HG03175 (cell line): Measurements from ENCODE around the gene TRAF3.
"Not testable (repeated sequence)": the region's sequence is repeated elsewhere in the genome, so short reads cannot be mapped to it uniquely, and the experiment has no call there.

Source experiments
- ATAC-seq: cut with Tn5 transposase; IDR thresholded peaks from one replicate; pipeline ENCODE4 v1.9.1; 2021; ENCODE audit warnings: mild to moderate bottlenecking, moderate library complexity; ENCODE audit not compliant: unreplicated experiment

The TRAF3 gene

DNA sequence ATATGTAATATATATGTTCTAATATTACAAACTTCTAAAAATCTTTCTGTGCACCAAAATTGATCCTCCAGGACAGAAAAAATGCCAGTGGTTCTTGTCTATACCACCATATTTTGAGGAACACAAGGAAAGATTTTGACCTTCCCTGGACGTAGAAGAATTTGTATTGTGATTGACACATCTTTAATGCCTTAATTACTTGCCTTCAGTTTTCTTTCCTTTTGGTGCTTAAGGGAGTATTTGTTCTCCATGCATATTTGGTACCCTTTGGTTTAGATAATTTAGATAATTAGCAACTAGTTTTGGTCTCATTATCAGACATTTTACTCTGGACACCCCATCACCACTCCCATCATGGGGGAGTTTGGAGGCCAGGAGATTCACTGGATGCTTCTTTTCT, 27.6 kb downstream of the TRAF3 start:
- ATAC-seq: no peak

GRCh38 chr14:102805371-102805891, 28.2 kb downstream of the TRAF3 start:
- ATAC-seq: peak; percentile 52

DNA sequence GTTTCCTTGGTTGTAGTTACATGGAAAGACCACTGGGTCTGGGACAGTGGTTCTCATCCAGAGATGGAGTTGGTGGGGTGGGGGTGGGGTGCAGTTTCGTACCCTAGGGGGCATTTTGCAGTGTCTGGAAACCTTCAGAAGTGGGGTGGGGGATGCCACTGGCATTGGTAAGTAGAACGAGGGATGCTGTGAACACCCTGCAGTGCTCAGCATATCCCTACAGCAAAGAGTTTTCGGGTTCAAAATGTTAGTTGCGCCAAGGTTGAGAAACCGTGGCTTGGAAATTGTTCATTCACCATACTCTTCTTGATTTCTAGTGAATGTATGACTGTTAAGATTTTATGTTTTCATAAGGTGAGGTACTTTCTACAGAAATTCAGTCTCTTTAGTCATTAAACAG, 28.7 kb downstream of the TRAF3 start:
- ATAC-seq: no peak

DNA sequence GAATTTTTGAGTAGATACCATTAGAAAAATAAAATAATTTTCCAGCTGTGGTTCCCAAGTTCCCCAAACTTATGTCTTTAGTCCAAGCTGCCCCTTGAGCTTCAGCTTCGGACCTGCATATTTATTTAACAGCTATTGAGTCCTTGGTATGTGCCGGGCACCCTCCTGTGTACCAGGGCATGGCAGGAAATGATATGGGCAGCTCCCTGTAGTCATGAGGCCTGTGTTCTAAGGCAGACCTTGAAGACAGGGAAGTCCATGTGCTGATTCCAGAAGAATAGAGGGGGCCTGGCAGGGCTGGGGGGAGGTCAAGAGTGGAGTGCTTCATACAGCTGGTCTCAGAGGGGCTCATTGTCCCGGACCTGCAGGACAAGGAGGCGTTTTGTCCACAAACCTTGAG, 29.2 kb downstream of the TRAF3 start:
- ATAC-seq: no peak

DNA sequence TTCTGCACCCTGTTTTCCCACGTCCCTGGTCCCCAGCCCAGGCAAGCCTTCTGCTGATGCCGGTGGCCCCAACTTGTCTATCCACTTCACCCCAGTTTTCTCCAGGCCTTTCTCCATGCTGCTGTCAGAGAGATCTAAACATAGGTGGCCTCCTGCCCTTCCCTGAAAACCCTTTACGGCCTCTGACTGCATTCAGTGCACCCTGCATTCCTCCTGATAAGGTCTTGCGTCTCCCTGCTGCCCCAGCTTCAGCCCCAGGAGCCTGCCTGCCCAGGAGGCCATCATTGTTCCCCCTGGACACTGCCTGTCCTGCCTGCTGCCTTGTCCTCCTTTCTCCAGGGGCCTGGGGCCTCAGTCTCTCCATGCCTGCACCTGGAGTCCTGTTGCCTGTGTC, 29.8 kb downstream of the TRAF3 start:
- no peak for ATAC-seq

GRCh38 chr14:102809870-102810269, 32.6 kb downstream of the TRAF3 start:
- no peak for ATAC-seq

- no peak for ATAC-seq
These were observed 33.3 kb downstream of the TRAF3 start for GRCh38 chr14:102810523-102810922.

DNA sequence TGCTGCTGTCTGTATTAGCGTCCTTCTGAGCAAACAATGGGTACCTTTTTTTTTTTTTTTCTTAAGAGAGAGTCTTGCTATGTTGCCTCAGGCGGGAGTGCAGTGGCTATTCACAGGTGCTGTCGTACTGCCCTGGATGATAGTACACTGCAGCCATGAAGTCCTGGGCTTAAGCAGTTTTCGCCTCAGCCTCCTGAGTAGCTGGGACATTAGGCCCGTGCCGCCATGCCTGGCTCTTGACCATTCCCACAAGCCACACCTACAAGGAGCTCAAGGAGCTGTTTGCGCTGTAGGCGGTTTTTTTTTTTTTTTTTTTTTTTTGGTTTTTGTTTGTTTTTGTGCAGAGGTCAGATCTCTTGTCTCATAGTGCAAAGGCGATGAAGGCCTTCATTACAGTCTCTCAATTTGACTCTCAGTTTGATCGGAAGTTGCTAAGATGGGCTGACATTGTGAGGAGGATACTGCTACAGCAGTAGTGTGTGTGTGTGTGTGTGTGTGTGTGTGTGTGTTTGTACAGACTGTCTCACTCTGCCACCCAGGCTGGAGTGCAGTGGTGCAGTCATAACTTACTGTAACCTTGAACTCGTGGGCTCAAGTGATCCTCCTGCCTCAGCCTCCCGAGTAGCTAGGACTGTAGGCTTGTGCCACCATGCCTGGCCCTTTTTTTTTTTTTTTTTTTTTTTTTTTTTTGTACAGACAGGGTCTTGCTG, 34.2 kb downstream of the TRAF3 start:
- ATAC-seq: no peak

GRCh38 chr14:102811971-102812370, 34.7 kb downstream of the TRAF3 start:
- no peak for ATAC-seq

- ATAC-seq: no peak
These were observed 36.4 kb downstream of the TRAF3 start for GRCh38 chr14:102813691-102814090.

GRCh38 chr14:102817318-102817717, 40.1 kb downstream of the TRAF3 start:
- ATAC-seq: no peak

- ATAC-seq: no peak
These were observed 41.0 kb downstream of the TRAF3 start for GRCh38 chr14:102817942-102818940.

DNA sequence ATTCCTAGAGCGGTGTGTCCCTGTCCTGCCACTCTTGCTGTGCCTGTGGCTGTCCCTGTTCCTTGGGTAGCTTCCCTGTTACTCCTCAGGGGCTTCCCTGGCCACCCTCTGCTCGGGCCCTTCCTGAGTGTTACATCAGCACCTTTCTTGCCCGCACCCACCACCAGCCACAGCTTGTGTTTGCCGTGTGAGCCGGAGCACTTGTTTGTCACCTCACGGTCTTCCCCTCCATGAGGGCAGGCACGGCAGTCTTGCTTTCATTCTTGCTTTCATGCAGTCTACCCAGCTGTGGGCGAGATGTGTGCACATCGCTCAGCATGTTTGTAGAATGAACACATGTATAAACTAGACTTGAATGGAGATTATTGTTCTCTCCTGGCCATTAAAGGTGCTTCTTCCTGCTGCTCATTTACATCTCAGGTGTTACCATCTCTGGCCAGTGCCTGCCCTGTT, 42.0 kb downstream of the TRAF3 start:
- ATAC-seq: peak; percentile 81

GRCh38 chr14:102819747-102820330, 42.6 kb downstream of the TRAF3 start:
- ATAC-seq: peak; percentile 10

DNA sequence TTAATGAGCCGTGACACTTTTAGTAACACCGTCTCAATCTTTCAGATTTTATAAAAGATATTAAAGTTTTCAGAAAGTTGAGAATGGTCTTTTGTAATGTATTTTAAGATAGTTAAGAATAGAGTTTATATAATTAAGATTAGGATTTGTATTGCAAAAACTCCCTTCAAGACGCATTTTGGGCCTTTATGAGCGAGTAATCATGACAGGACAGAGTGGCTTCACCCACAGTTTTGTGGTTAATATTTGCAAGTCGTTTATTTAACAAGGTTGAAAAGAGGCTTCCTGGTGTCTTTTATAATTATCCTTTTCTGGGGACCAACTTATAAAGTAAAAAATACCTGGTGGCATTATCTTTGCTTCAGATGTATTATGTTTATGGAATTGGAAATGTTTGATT, 44.0 kb downstream of the TRAF3 start:
- no peak for ATAC-seq

DNA sequence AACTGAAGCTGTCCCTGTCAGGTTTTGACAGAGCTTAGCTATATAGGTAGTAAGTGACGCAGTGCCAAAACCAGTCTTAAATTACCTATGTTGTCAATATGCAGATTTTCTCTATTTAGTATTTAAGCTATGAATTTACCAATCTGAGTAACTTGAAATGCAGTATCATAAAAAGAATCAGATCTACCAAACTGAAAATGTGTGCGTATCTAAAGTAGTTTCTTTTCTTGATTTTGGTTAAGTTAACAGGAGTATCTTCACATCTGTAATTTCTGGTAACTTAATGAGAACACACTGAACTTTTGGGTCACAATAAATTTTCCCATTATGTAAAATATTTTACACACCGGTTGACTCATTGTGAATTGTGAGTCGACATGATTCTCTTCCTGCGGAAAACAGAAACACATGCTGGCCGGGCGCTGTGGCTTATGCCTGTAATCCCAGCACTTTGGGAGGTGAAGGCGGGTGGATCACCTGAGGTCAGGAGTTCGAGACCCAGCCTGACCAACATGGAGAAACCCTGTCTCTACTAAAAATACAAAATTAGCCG, 45.1 kb downstream of the TRAF3 start:
- no peak for ATAC-seq

- not testable (repeated sequence) for ATAC-seq
These were observed 45.6 kb downstream of the TRAF3 start for GRCh38 chr14:102822887-102823286.

DNA sequence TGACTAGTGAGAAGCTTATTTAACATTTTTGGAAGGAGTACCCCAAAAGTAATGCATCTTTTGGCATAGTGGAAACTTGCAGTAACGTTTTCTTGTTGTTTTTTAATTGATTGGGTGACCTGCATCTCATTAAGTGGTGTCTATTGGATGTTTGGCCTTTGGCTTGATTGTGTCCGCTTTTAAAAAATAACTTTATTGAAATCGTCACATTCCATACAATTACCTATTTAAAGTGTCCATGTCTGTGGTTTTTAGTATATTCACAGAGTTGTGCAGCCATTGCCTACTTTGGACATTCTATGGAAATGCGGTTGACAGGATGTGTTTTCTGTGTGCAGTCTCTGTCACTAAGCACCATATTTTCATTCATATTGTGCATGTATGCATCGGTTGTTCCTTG, 46.3 kb downstream of the TRAF3 start:
- ATAC-seq: no peak

DNA sequence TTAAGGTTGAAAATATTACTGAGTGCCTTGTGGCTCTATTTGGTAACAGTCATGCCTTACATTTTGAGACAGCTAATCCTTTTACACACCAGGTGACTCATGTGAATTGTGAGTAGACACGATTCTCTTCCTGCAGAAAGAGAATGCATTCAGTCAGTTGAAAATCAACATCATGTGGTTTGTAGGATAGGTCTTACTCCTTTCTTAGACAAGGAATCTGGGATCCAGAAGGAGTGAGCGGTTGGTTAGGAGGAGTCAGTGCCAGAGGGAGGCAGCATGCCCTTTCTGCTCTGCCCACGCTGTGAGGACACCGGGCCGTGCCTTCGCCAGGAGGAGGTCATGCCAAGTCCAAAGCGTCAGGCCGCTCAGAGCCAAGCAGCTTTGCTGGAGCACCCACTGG, 47.6 kb downstream of the TRAF3 start:
- no peak for ATAC-seq

DNA sequence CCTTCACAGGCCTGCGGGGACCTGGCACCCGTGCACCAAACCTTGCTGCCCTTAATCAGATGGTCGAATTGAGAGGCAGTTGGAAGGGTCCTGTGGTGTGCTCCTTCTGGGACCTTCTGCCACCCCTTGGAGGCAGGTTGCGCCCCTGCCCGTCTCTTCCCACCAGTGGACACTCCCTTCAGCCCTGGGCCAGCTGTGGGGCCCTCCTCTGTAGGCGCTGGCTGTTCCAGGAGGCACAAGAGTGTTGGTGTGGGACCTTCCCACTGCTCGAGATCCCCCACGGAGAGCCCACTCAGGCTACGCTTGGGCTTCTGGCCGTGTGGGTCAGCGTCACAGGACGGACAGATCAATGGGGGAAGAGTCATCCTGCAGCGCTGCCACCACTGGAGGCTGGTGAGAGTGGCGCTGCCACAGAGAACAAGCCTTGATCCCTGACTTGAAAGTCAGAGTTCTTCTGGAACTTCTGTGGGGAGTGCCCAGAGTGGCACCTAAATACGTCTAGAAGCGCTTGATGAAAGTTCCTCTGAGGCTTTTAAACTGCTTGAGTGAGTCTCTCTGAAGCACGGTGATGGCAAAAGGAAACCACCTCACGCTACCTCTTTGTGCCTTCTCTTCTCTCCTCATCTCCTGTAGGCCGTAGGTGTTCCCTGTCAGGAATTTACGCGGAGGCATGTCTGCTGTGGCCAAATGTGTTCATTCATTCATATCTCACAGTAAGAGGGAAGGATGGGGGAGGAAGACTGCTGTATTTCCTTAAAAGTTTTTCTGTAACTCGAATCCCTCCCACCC, 48.3 kb downstream of the TRAF3 start:
- ATAC-seq: no peak
